Endothelial cell of umbilical vein (primary cell): ENCODE results near the gene HOXA11. TPM values are rescaled to one million over a fixed set of nuclear protein-coding genes. Genes with fewer than 3 reads are reported as not detected.

ENCODE experiments used
- BruUV-seq: library from RNA; stranded (reverse); fragments of 400-500 nt; replicated peaks from 2 replicates; lab custom pipeline; 2021; lab: Mats Ljungman, UMichigan
- CTCF ChIA-PET: fragments of 300-600, 350-600 bp; sonication (Branson Sonifier 250); formaldehyde crosslinking; loops from one replicate; lab custom pipeline; 2021; ENCODE audit warnings: antibody characterized with exemption, inconsistent platforms; lab: Charles Lee
- POLR2A ChIA-PET: fragments of 300-600, 350-600 bp; sonication (Branson Sonifier 250); formaldehyde crosslinking; loops from one replicate; lab custom pipeline; 2021; ENCODE audit warnings: antibody characterized with exemption, inconsistent platforms; lab: Charles Lee
- DNase-seq: peaks from one replicate; pipeline ENCODE4 v3.0.0-alpha.2; 2011; ENCODE audit warnings: low read depth, low spot score
- FAIRE-seq: peaks from 2 replicates; lab custom pipeline; 2011; peaks lifted over from hg19 to GRCh38; lab: Jason Lieb, UNC
- H2AFZ ChIP-seq: 2 replicates; pipeline ENCODE4 v1.6.0; 2012; ENCODE audit warnings: low read depth, low read length, control low read depth, inconsistent platforms
- H3K27ac ChIP-seq: 2 replicates; pipeline ENCODE4 v1.5.1; 2011; ENCODE audit warnings: low read depth, mild to moderate bottlenecking, control low read depth, low read length, moderate library complexity; ENCODE audit not compliant: insufficient read depth
- H3K27me3 ChIP-seq, 2 experiments: 2 replicates each; pipeline versions ENCODE4 v1.6.0 to v1.6.1; 2011; ENCODE audit warnings: low read length in 2 of 2, mixed read lengths in 1 of 2; ENCODE audit not compliant: control insufficient read depth in 2 of 2, insufficient read depth in 2 of 2
- H3K36me3 ChIP-seq, 2 experiments: 2 replicates in 1 of 2; 3 replicates in 1 of 2; pipeline ENCODE4 v1.5.1; 2011; ENCODE audit warnings: low read length in 2 of 2, mild to moderate bottlenecking in 1 of 2, moderate library complexity in 1 of 2; ENCODE audit not compliant: control insufficient read depth in 2 of 2, insufficient read depth in 2 of 2; ENCODE audit errors: extremely low read depth in 1 of 2
- H3K4me1 ChIP-seq: 3 replicates; pipeline ENCODE4 v1.5.1; 2011; ENCODE audit warnings: mild to moderate bottlenecking, low read length; ENCODE audit not compliant: control insufficient read depth, insufficient read depth; ENCODE audit errors: extremely low read depth
- H3K4me2 ChIP-seq: 2 replicates; pipeline ENCODE4 v1.6.1; 2011; ENCODE audit warnings: low read length, control low read depth, mixed read lengths; ENCODE audit not compliant: insufficient read depth
- H3K4me3 ChIP-seq, 3 experiments: fragments of 200-600 bp in 1 of 3; sonication (generic), shearing (Covaris generic) in 1 of 3; replicated peaks in 1 of 3; 2 replicates each; pipeline ENCODE4 v1.5.1; 2011 to 2016; ENCODE audit warnings: control low read depth in 3 of 3, low read length in 3 of 3, mild to moderate bottlenecking in 2 of 3, inconsistent platforms in 1 of 3, low read depth in 1 of 3, moderate library complexity in 1 of 3; ENCODE audit not compliant: insufficient read depth in 1 of 3
- H3K79me2 ChIP-seq: 2 replicates; pipeline ENCODE4 v1.6.0; 2012; ENCODE audit warnings: low read length, inconsistent platforms; ENCODE audit not compliant: control insufficient read depth, insufficient read depth
- H3K9ac ChIP-seq: replicated peaks from 2 replicates; pipeline ENCODE3; 2011; ENCODE audit warnings: low read length, control low read depth; ENCODE audit not compliant: insufficient read depth; ENCODE audit errors: extremely low read depth
- H3K9me1 ChIP-seq: replicated peaks from 3 replicates; pipeline ENCODE4 v1.6.0; 2011; ENCODE audit warnings: mild to moderate bottlenecking, low read length; ENCODE audit not compliant: control insufficient read depth, insufficient read depth; ENCODE audit errors: extremely low read depth
- H3K9me3 ChIP-seq: replicated peaks from 2 replicates; pipeline ENCODE4 v1.5.1; 2012; ENCODE audit warnings: low read length, inconsistent platforms; ENCODE audit not compliant: control insufficient read depth, insufficient read depth
- H4K20me1 ChIP-seq: replicated peaks from 2 replicates; pipeline ENCODE3; 2011; ENCODE audit warnings: mild to moderate bottlenecking, low read length; ENCODE audit not compliant: control insufficient read depth, insufficient read depth; ENCODE audit errors: extremely low read depth
- FOS ChIP-seq: IDR thresholded peaks from 2 replicates; pipeline ENCODE4 v1.6.1; 2011; ENCODE audit warnings: mild to moderate bottlenecking, low read length, moderate library complexity, borderline replicate concordance; ENCODE audit not compliant: insufficient read depth
- GATA2 ChIP-seq: IDR thresholded peaks from 2 replicates; pipeline ENCODE4 v1.7.0; 2011; ENCODE audit warnings: low read depth, mild to moderate bottlenecking, moderate library complexity, mixed read lengths, low read length; ENCODE audit not compliant: insufficient read length, insufficient read depth
- MYC ChIP-seq: IDR thresholded peaks from one replicate; pipeline ENCODE4 v1.6.1; 2011; ENCODE audit warnings: mild to moderate bottlenecking, low read depth, low read length
- POLR2A ChIP-seq: IDR thresholded peaks from 2 replicates; pipeline ENCODE4 v1.6.1; 2012; ENCODE audit warnings: low read depth, mild to moderate bottlenecking, control low read depth, low read length
- POLR2AphosphoS5 ChIP-seq: IDR thresholded peaks from 2 replicates; pipeline ENCODE4 v1.6.1; 2012; ENCODE audit warnings: low read depth, mild to moderate bottlenecking, control low read depth, low read length, moderate library complexity; ENCODE audit not compliant: insufficient read depth
- dilution Hi-C: fragments of 300-500 bp; cut with MboI; formaldehyde crosslinking; loops from one replicate; pipeline ENCODE4 v1.15.0; 2019; ENCODE audit warnings: low sequenced_read_pairs; ENCODE audit not compliant: extremely low pct_ligation_motif_present
- intact Hi-C: fragments of 100-400 bp; cut with micrococcal nuclease; formaldehyde crosslinking; loops from one replicate; pipeline ENCODE4 v1.10.0; 2022
- polyA plus RNA-seq, 4 experiments: library from polyadenylated mRNA; depleted of rRNA in 3 of 4; stranded (reverse) in 3 of 4; unstranded in 1 of 4; fragments of >200 nt; gene quantifications; 2 replicates each; pipeline versions ENCODE4 v1.2.1 to v1.2.3, GENCODE V29; 2011 to 2012; ENCODE audit warnings: missing spikeins in 1 of 4
- total RNA-seq: library from RNA; stranded (reverse); gene quantifications from 2 replicates; pipeline ENCODE4 v1.2.3, GENCODE V29; 2021
- TF ChIP-seq, protein P1 (sequence below): IDR thresholded peaks from 2 replicates; pipeline ENCODE4 v1.6.1; 2011; ENCODE audit not compliant: insufficient read depth, insufficient read length

HOXA11 gene
- total and polyA plus RNA-seq, 2 donors (not counting 3 experiments of a cell fraction or from before 2014, with no cell fraction given), result 10.4 to 16.7 TPM

DNA sequence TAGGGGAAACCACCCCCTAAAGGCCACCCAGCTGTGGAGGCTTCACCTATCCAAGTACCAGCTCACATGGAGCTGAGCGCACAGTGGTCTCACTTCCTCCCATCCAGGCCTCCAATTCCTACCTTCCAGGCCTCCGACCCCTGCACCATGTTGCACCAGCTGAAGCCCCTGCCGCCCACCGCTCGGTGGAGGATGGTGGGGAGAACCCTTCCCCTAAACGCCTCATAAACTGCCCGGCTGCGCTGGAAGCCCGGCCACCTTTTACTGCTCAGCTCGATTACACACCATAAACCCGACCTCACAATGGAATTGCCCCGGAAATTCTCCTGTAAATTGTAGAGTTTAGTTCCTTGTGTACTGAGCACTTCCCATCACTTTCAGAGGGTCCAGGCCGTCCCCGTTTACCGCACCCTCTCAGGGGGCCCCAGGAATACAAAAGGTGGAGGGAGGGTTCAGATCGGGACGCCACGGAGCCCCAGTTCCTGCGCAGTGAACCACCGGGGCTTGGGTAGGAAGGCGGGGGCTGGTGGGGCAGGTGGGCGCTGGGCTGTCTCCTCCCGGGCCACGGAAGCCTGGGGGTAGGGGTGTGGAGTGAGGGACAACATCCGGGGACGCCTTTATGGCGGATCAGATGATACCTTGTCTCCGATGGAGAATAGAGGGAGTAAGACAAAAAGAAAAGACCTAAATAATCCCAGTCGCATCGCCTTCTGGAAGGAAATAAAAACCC, 27.2 kb downstream of the HOXA11 start:
- intact Hi-C loops (loop anchor here (2.0 to 5.0 kb wide), 2 partner anchors 957 to 1001 kb away; partner anchors contain the start of genes CBX3 and HNRNPA2B1), dilution Hi-C loops (loop anchor here (25.0 kb wide), 1 partner anchor 971 kb away; no protein-coding TSS in a partner anchor)
- BruUV-seq, result no TSS peak
- peak; percentile 78 for FAIRE-seq
- CTCF ChIA-PET, result interaction anchor here (0.9 to 4.1 kb wide), 10 partner anchors 8 to 475 kb away, joined by 3 to 48 read pairs (median 6); partner anchors contain the start of genes HOXA10 and HOXA5
- H3K4me3 ChIP-seq, result peak overlapping the region in 2 of 3 experiments; percentile 11 to 32
- peak overlapping the region; percentile 69 for H3K27ac ChIP-seq
- peak overlapping the region; percentile 78 for H3K9ac ChIP-seq
- peaks cover 78% of the 10 kb centered on the region for H3K79me2 ChIP-seq
- H2AFZ ChIP-seq, result peak overlapping the region; percentile 17
- POLR2A ChIA-PET, result interaction anchor here (0.7 to 1.7 kb wide), 2 partner anchors 11 to 14 kb away, joined by 3 to 5 read pairs; partner anchors contain the start of gene HOXA5
- no peak for DNase-seq
- H3K9me1 ChIP-seq, result no peaks in the 10 kb centered on the region
- H3K4me2 ChIP-seq, result peak overlapping the region; percentile 74
- no peaks in the 10 kb centered on the region for H4K20me1 ChIP-seq
- peaks cover 69% of the 10 kb centered on the region for H3K4me1 ChIP-seq
- no peaks in the 10 kb centered on the region for H3K9me3 ChIP-seq
- peaks cover 0 to 1% of the 10 kb centered on the region in 2 experiments for H3K36me3 ChIP-seq
- no peak for TF ChIP-seq GATA2
- TF ChIP-seq, protein P1, sequence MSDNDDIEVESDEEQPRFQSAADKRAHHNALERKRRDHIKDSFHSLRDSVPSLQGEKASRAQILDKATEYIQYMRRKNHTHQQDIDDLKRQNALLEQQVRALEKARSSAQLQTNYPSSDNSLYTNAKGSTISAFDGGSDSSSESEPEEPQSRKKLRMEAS, result no peak
- TF ChIP-seq POLR2AphosphoS5, result no peak
- TF ChIP-seq FOS, result no peak
- TF ChIP-seq POLR2A, result no peak
- no peak for TF ChIP-seq MYC
- H3K27me3 ChIP-seq, result no peaks in the 10 kb centered on the region
